NB4 (cell line): ENCODE results near the gene CDH23.

Experiments
- DNase-seq: peaks from one replicate; pipeline ENCODE4 v3.0.0; 2010; ENCODE audit warnings: low read depth
- H3K4me3 ChIP-seq: one replicate; pipeline ENCODE4 v1.5.1; 2011; ENCODE audit warnings: mild to moderate bottlenecking, low read depth, low read length, moderate library complexity
- MYC ChIP-seq: IDR thresholded peaks from 2 replicates; pipeline ENCODE4 v1.6.1; 2011; ENCODE audit warnings: low read depth, low read length
- POLR2A ChIP-seq: IDR thresholded peaks from 2 replicates; pipeline ENCODE4 v1.6.1; 2011; ENCODE audit warnings: mild to moderate bottlenecking; ENCODE audit not compliant: insufficient read length; ENCODE audit errors: extremely low read depth
- TF ChIP-seq, protein P1 (sequence below): IDR thresholded peaks from 2 replicates; pipeline ENCODE4 v1.6.1; 2011; ENCODE audit warnings: low read depth, low read length
- TF ChIP-seq, protein P2 (sequence below): IDR thresholded peaks from one replicate; pipeline ENCODE4 v1.5.1; 2012; ENCODE audit warnings: low read depth, low read length

CDH23 gene

DNA sequence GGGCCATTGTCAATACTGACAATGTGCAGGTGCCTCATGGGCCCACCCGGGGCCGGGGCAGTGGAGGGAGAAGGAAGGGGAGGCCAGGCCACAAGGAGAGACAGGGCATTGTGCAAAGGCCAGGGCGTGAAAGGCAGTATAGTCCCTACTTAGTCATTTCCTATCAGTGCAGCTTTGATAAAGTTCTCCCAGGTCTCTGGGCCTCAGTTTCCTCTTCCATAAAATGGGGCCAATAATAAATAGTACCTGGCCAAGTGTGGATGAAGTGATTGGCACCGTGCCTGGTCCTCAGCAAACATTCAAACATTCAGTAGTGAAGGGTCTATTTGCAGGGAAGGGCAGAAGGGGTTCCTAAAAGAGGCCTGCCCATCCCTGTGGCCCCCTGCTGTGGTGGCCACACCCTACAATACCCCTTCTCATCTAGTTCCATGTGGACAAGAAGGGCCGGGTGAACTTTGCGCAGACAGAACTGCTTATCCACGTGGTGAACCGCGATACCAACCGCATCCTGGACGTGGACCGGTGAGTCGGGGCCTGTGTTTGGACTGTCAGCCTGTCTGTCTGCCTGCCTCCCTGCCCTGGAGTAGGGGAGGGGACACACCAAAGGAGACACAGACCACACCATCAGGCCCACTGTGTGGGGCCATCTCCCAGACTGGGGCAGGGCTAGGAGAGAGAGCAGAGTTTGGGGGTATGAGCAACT is 413.5 kb downstream of the CDH23 start:
- DNase-seq = peak; percentile 44
- TF ChIP-seq MYC = no peak
- TF ChIP-seq, protein P1, sequence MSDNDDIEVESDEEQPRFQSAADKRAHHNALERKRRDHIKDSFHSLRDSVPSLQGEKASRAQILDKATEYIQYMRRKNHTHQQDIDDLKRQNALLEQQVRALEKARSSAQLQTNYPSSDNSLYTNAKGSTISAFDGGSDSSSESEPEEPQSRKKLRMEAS = peak; percentile 42; the same call in 1 of the 2 replicates
- no peak overlapping the region for H3K4me3 ChIP-seq

- no peak overlapping the region for H3K4me3 ChIP-seq
- TF ChIP-seq POLR2A = no peak
- TF ChIP-seq, protein P1 = no peak
- TF ChIP-seq MYC = no peak
- TF ChIP-seq, protein P2, sequence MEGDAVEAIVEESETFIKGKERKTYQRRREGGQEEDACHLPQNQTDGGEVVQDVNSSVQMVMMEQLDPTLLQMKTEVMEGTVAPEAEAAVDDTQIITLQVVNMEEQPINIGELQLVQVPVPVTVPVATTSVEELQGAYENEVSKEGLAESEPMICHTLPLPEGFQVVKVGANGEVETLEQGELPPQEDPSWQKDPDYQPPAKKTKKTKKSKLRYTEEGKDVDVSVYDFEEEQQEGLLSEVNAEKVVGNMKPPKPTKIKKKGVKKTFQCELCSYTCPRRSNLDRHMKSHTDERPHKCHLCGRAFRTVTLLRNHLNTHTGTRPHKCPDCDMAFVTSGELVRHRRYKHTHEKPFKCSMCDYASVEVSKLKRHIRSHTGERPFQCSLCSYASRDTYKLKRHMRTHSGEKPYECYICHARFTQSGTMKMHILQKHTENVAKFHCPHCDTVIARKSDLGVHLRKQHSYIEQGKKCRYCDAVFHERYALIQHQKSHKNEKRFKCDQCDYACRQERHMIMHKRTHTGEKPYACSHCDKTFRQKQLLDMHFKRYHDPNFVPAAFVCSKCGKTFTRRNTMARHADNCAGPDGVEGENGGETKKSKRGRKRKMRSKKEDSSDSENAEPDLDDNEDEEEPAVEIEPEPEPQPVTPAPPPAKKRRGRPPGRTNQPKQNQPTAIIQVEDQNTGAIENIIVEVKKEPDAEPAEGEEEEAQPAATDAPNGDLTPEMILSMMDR = no peak
- DNase-seq = no peak
Measured at GRCh38 chr10:71811351-71811750, 414.6 kb downstream of the CDH23 start.

DNA sequence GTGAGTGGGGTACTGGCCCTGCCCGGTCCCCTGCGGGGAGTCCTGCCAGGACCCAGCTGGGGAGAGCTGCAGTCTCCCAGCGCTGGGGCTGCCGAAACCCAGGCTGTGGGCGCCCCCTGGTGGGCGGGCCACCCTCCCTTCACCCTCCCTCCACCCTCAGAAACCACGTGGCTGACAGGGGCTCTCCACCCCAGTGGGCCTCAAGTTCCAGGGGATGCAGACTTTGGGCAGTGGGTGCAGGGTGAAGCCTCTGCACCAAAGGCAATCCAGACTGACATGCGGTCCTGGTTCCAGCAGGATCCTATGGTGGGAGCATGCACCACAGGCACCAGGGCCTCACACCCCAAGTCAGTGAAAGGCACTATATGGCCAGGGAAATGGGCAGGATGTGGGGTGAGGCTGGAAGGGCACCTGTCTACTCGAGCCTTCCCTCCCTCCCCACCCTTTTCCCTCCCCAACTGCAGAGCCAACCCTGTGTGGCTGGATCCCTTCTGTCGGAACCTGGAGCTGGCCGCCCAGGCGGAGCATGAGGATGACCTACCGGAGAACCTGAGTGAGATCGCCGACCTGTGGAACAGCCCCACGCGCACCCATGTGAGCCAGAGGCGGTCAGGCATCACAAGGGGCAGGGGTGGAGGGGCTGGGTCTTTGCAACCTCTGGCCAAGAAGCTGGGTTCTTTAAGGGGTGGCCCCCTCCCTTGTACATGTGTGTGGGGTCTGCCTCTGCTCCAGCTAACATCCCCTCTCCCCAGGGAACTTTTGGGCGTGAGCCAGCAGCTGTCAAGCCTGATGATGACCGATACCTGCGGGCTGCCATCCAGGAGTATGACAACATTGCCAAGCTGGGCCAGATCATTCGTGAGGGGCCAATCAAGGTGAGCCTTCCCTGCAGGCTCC is 415.5 kb downstream of the CDH23 start:
- no peak overlapping the region for H3K4me3 ChIP-seq
- peak; percentile 79 for DNase-seq
- no peak for TF ChIP-seq POLR2A
- TF ChIP-seq, protein P2 = peak; percentile 84
- TF ChIP-seq, protein P1 = peak; percentile 99
- peak; percentile 97 for TF ChIP-seq MYC

- TF ChIP-seq, protein P1 = no peak
- TF ChIP-seq MYC (no peak), POLR2A (no peak)
- TF ChIP-seq, protein P2 = no peak
- no peak for DNase-seq
- no peak overlapping the region for H3K4me3 ChIP-seq
Measured at GRCh38 chr10:71812913-71813590, 416.3 kb downstream of the CDH23 start.

- no peak for TF ChIP-seq MYC
- no peak for TF ChIP-seq POLR2A
- TF ChIP-seq, protein P1 = no peak
- TF ChIP-seq, protein P2 = no peak
- H3K4me3 ChIP-seq = no peak overlapping the region
- no peak for DNase-seq
Measured at GRCh38 chr10:71814922-71815411, 418.2 kb downstream of the CDH23 start.

DNA sequence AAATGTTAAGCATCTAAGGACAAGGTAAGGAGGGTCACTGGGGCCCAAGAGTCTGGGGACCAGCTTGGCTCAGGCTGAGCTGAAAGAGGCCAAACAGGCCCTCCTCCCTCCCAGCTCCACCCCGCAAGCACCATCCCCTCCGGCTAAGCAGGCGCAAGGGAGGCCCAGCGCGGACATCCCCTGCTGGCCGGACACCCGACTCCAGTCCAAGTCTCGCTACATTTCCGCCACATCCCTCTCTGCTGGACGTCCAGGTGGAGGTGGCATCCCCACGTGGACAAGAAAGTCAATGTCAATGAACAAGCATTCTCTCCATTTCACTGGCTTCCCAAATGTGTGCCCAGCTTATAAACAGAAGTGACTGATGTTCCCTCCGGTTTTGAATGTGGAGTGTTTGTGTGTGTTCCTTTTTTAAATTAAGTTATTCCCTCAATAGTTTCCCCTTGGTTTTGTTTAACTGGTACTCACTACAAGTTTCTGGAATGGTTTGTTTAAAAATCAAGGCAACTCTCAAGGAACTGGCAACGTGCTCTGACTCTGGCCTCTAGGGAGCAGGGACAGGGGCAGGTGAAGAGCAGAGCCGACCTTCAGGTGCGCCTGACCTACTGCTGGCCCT is 418.9 kb downstream of the CDH23 start:
- TF ChIP-seq MYC = no peak
- no peak for DNase-seq

More for the DNA sequence above, 418.9 kb downstream of the CDH23 start:
- H3K4me3 ChIP-seq = no peak overlapping the region
